HCT116 (cell line): ENCODE data around the gene SPATA3. TPM values are rescaled to one million over a fixed set of nuclear protein-coding genes. Genes with fewer than 3 reads are reported as not detected.

ENCODE experiments used
- ATAC-seq: fragments of 200-7000 bp; cut with Tn5 transposase; 2 replicates; pipeline ENCODE4 v1.9.1; 2020; ENCODE audit warnings: mild to moderate bottlenecking, moderate library complexity
- Bru-seq: library from RNA; stranded (reverse); fragments of 400-500 nt; gene quantifications from one replicate; lab custom pipeline; 2021; lab: Mats Ljungman, UMichigan
- BruChase-seq, 2 experiments: library from RNA; stranded (reverse); fragments of 400-500 nt; gene quantifications; one replicate each; lab custom pipeline; 2021; lab: Mats Ljungman, UMichigan
- BruUV-seq: library from RNA; stranded (reverse); fragments of 400-500 nt; replicated peaks from 2 replicates; lab custom pipeline; 2021; lab: Mats Ljungman, UMichigan
- CTCF ChIA-PET: fragments of 300-600 bp; sonication (Branson Sonifier 250); formaldehyde crosslinking; loops from one replicate; lab custom pipeline; 2021; ENCODE audit warnings: antibody characterized with exemption; lab: Charles Lee
- POLR2A ChIA-PET: fragments of 300-600, 350-600 bp; sonication (Branson Sonifier 250); formaldehyde crosslinking; loops from one replicate; lab custom pipeline; 2021; ENCODE audit warnings: antibody characterized with exemption; lab: Charles Lee
- RAD21 ChIA-PET, 2 experiments: fragments of 300-600 bp; sonication (Branson Sonifier 250); formaldehyde crosslinking; loops; one replicate each; lab custom pipeline; 2023; ENCODE audit warnings: low total read pairs in 2 of 2; ENCODE audit not compliant: uncharacterized antibody in 2 of 2, unreplicated experiment in 2 of 2, low non-redundant PET in 1 of 2; lab: Charles Lee
- DNase-seq: peaks from one replicate; pipeline ENCODE4 v3.0.0-alpha.2; 2010; ENCODE audit warnings: low read depth, low spot score
- H2AFZ ChIP-seq: fragments of 200-600 bp; shearing (Covaris generic), sonication (generic); 2 replicates; pipeline ENCODE4 v1.6.1; 2017; ENCODE audit warnings: low read depth, mixed run types, mixed read lengths, antibody characterized with exemption, low read length; ENCODE audit not compliant: poor library complexity, severe bottlenecking
- H3K27ac ChIP-seq: 2 replicates; pipeline ENCODE4 v1.5.1; 2012; ENCODE audit warnings: low read depth, low read length
- H3K27me3 ChIP-seq: fragments of 200-600 bp; sonication (generic); 2 replicates; pipeline ENCODE4 v1.6.1; 2016; ENCODE audit warnings: mixed run types, low read length, mixed read lengths; ENCODE audit not compliant: insufficient read depth
- H3K36me3 ChIP-seq, 2 experiments: fragments of 200-500 bp in 1 of 2; fragments of 200-600 bp in 1 of 2; sonication (Bioruptor generic) in 1 of 2; sonication (generic) in 1 of 2; 2 replicates each; pipeline versions ENCODE4 v1.5.1 to v1.6.1; 2014 to 2016; ENCODE audit warnings: low read length in 2 of 2, inconsistent platforms in 1 of 2, mixed read lengths in 1 of 2, mixed run types in 1 of 2; ENCODE audit not compliant: insufficient read depth in 2 of 2, control insufficient read depth in 1 of 2
- H3K4me1 ChIP-seq, 2 experiments: fragments of 200-600 bp in 1 of 2; sonication (generic) in 1 of 2; 2 replicates each; pipeline versions ENCODE4 v1.5.1 to v1.6.1; 2012 to 2017; ENCODE audit warnings: low read length in 2 of 2, inconsistent platforms in 1 of 2, mild to moderate bottlenecking in 1 of 2, mixed read lengths in 1 of 2, mixed run types in 1 of 2, moderate library complexity in 1 of 2; ENCODE audit not compliant: insufficient read depth in 2 of 2, control insufficient read depth in 1 of 2
- H3K4me2 ChIP-seq: fragments of 200-600 bp; sonication (generic); 2 replicates; pipeline ENCODE4 v1.6.1; 2017; ENCODE audit warnings: mixed run types, low read length, mixed read lengths
- H3K4me3 ChIP-seq, 2 experiments: fragments of 200-600 bp in 1 of 2; sonication (generic) in 1 of 2; replicated peaks in 1 of 2; 2 replicates each; pipeline ENCODE4 v1.5.1; 2011 to 2016; ENCODE audit warnings: low read length in 2 of 2, control low read depth in 1 of 2, low read depth in 1 of 2, mild to moderate bottlenecking in 1 of 2, mixed read lengths in 1 of 2, mixed run types in 1 of 2
- H3K79me2 ChIP-seq: fragments of 200-600 bp; sonication (generic); 2 replicates; pipeline ENCODE4 v1.6.1; 2017; ENCODE audit warnings: mild to moderate bottlenecking, mixed run types, low read length, moderate library complexity, mixed read lengths; ENCODE audit not compliant: insufficient read depth
- H3K9ac ChIP-seq: fragments of 200-600 bp; sonication (generic); 2 replicates; pipeline ENCODE4 v1.6.1; 2016; ENCODE audit warnings: low read length, mixed read lengths
- H3K9me2 ChIP-seq: fragments of 200-600 bp; sonication (generic), shearing (Covaris generic); 2 replicates; pipeline ENCODE4 v1.6.1; 2017; ENCODE audit warnings: mixed run types, mild to moderate bottlenecking, moderate library complexity; ENCODE audit not compliant: insufficient read depth
- H3K9me3 ChIP-seq, 2 experiments: fragments of 200-500 bp in 1 of 2; fragments of 200-600 bp in 1 of 2; sonication (Bioruptor generic) in 1 of 2; sonication (generic) in 1 of 2; 2 replicates each; pipeline ENCODE4 v1.6.1; 2014 to 2017; ENCODE audit warnings: low read length in 2 of 2, mixed read lengths in 2 of 2, inconsistent platforms in 1 of 2, low read depth in 1 of 2, mild to moderate bottlenecking in 1 of 2, mixed run types in 1 of 2, moderate library complexity in 1 of 2; ENCODE audit not compliant: control insufficient read depth in 1 of 2, insufficient read depth in 1 of 2
- H4K20me1 ChIP-seq: fragments of 200-600 bp; sonication (generic), shearing (Covaris generic); 2 replicates; pipeline ENCODE4 v1.6.1; 2017; ENCODE audit warnings: mixed run types, mild to moderate bottlenecking, moderate library complexity; ENCODE audit not compliant: insufficient read depth
- CBX3 ChIP-seq: IDR thresholded peaks from 2 replicates; pipeline ENCODE4 v1.6.1; 2012; ENCODE audit warnings: low read depth
- CEBPB ChIP-seq: IDR thresholded peaks from 2 replicates; pipeline ENCODE4 v1.6.1; 2012; ENCODE audit warnings: low read depth
- CTCF ChIP-seq, 3 experiments: fragments of 200-600 bp in 1 of 3; sonication (generic) in 1 of 3; IDR thresholded peaks in 2 of 3; conservative IDR thresholded peaks in 1 of 3; 2 replicates each; pipeline ENCODE4 v1.5.1; 2012 to 2017; ENCODE audit warnings: low read depth in 2 of 3, low read length in 2 of 3, antibody characterized with exemption in 1 of 3, borderline replicate concordance in 1 of 3, control low read depth in 1 of 3, mild to moderate bottlenecking in 1 of 3, mixed read lengths in 1 of 3, mixed run types in 1 of 3, moderate library complexity in 1 of 3; ENCODE audit not compliant: insufficient read depth in 1 of 3
- EGR1 ChIP-seq: IDR thresholded peaks from 2 replicates; pipeline ENCODE4 v1.6.1; 2012; ENCODE audit warnings: low read depth
- ELF1 ChIP-seq: IDR thresholded peaks from 2 replicates; pipeline ENCODE4 v1.6.1; 2012; ENCODE audit warnings: low read depth, borderline replicate concordance
- EZH2 ChIP-seq: fragments of 200-600 bp; sonication (generic); IDR thresholded peaks from 2 replicates; pipeline ENCODE4 v1.6.1; 2017; ENCODE audit warnings: antibody characterized with exemption, mixed run types
- EZH2phosphoT487 ChIP-seq: fragments of 200-600 bp; IDR thresholded peaks from 2 replicates; pipeline ENCODE4 v1.6.1; 2018; ENCODE audit warnings: antibody characterized with exemption, borderline replicate concordance
- JUND ChIP-seq: IDR thresholded peaks from 2 replicates; pipeline ENCODE4 v1.6.1; 2012
- POLR2A ChIP-seq: IDR thresholded peaks from 2 replicates; pipeline ENCODE4 v1.7.0; 2011; ENCODE audit warnings: borderline replicate concordance; ENCODE audit not compliant: insufficient read depth, insufficient read length; ENCODE audit errors: extremely low read depth
- POLR2AphosphoS5 ChIP-seq: IDR thresholded peaks from 2 replicates; pipeline ENCODE4 v1.6.1; 2011; ENCODE audit warnings: mild to moderate bottlenecking, low read depth, low read length, moderate library complexity
- SIN3A ChIP-seq: IDR thresholded peaks from 2 replicates; pipeline ENCODE4 v1.6.1; 2012; ENCODE audit warnings: low read depth
- SP1 ChIP-seq: IDR thresholded peaks from 2 replicates; pipeline ENCODE4 v1.6.1; 2012; ENCODE audit warnings: low read depth
- SRF ChIP-seq: IDR thresholded peaks from 2 replicates; pipeline ENCODE4 v1.6.1; 2012; ENCODE audit warnings: low read depth
- TCF7L2 ChIP-seq: IDR thresholded peaks from 2 replicates; pipeline ENCODE4 v1.7.0; 2011; ENCODE audit warnings: borderline replicate concordance, inconsistent platforms; ENCODE audit not compliant: insufficient read depth, insufficient read length; ENCODE audit errors: extremely low read depth
- YY1 ChIP-seq: IDR thresholded peaks from 2 replicates; pipeline ENCODE4 v1.6.1; 2011; ENCODE audit warnings: low read length, low read depth, moderate library complexity, mild to moderate bottlenecking; ENCODE audit not compliant: insufficient replicate concordance; ENCODE audit errors: extremely low read depth
- ZNF274 ChIP-seq: fragments of 200-500 bp; sonication (Bioruptor generic); IDR thresholded peaks from 2 replicates; pipeline ENCODE4 v1.6.1; 2014; ENCODE audit warnings: mild to moderate bottlenecking, low read depth, low read length, inconsistent platforms
- intact Hi-C: fragments of 100-400 bp; cut with micrococcal nuclease; formaldehyde crosslinking; loops from 2 replicates; pipeline ENCODE4 v1.10.0; 2022
- long read RNA-seq: library from polyadenylated mRNA; unstranded; transcript quantifications from one replicate; pipeline ENCODE4 v2.0.0, GENCODE V29; 2021; ENCODE audit not compliant: unreplicated experiment
- polyA plus RNA-seq: library from polyadenylated mRNA; unstranded; fragments of >200 nt; gene quantifications from 2 replicates; pipeline ENCODE4 v1.2.1, GENCODE V29; 2012; ENCODE audit warnings: missing spikeins
- total RNA-seq: library from RNA; stranded (reverse); gene quantifications from one replicate; pipeline ENCODE4 v1.2.1, GENCODE V29; 2021; ENCODE audit not compliant: unreplicated experiment
- TF ChIP-seq, protein P1 (sequence below): IDR thresholded peaks from 2 replicates; pipeline ENCODE4 v1.6.1; 2011; ENCODE audit warnings: mild to moderate bottlenecking, low read length, moderate library complexity; ENCODE audit not compliant: insufficient replicate concordance; ENCODE audit errors: extremely low read depth
- TF ChIP-seq, protein P2 (sequence below): IDR thresholded peaks from 2 replicates; pipeline ENCODE4 v1.6.1; 2012

SPATA3 gene
- total RNA-seq (not detected), Bru-seq, nascent RNA (not detected), BruChase-seq, experiment 1, labeled RNA remaining after a 6-hour chase (not detected), BruChase-seq, experiment 2, labeled RNA remaining after a 2-hour chase (not detected)
- not detected in 2 replicates for polyA plus RNA-seq
- long read RNA-seq, result 0 reads

DNA sequence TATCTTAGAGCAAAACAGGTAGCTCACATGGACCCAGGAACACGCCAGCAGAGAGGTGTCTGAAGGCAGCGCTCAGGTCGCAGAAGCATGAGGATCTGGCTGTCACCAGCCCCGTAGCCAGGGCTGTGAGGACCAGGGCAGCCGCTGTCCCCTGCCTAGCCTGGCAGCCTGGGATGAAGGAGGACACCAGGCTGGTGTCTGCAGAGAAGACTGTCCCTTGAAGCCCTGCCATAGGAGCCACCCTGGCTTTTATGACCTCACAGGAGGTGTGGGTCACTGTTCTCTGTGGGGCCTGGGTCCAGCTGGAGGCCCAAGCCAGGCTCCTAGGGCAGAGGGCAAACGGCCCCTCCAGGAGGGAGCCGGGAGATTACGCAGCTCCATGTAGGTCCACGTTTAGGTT, at the start of gene SPATA3:
Gene SPATA3, plus strand, starts transcription at position 301 of the 400 bp plus-strand sequence. CDS start 113 bp downstream, outside the sequence.
- intact Hi-C loops, result no loop called here
- H4K20me1 ChIP-seq, result no peaks in the 10 kb centered on the region
- no peak for ATAC-seq
- H3K4me2 ChIP-seq, result no peak within 1 kb of the TSS
- no peak within 1 kb of the TSS for H3K9ac ChIP-seq
- no peaks in the 10 kb centered on the region for H3K79me2 ChIP-seq
- DNase-seq, result no peak
- no peaks in the 10 kb centered on the region for H3K36me3 ChIP-seq
- no peak within 1 kb of the TSS for H3K27ac ChIP-seq
- H3K9me3 ChIP-seq, result no peaks in the 10 kb centered on the region
- ChIA-PET RAD21 (no interaction called here), POLR2A (no interaction called here), CTCF (no interaction called here)
- 0 out of 2 replicates have a peak, but pooled peaks cover 6% of the 10 kb centered on the region for H3K27me3 ChIP-seq
- no peaks in the 10 kb centered on the region for H3K9me2 ChIP-seq
- H2AFZ ChIP-seq, result no peak within 1 kb of the TSS
- TF ChIP-seq, protein P1, sequence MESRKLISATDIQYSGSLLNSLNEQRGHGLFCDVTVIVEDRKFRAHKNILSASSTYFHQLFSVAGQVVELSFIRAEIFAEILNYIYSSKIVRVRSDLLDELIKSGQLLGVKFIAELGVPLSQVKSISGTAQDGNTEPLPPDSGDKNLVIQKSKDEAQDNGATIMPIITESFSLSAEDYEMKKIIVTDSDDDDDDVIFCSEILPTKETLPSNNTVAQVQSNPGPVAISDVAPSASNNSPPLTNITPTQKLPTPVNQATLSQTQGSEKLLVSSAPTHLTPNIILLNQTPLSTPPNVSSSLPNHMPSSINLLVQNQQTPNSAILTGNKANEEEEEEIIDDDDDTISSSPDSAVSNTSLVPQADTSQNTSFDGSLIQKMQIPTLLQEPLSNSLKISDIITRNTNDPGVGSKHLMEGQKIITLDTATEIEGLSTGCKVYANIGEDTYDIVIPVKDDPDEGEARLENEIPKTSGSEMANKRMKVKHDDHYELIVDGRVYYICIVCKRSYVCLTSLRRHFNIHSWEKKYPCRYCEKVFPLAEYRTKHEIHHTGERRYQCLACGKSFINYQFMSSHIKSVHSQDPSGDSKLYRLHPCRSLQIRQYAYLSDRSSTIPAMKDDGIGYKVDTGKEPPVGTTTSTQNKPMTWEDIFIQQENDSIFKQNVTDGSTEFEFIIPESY, result no peak
- no peak for TF ChIP-seq POLR2AphosphoS5
- TF ChIP-seq SRF, result no peak
- no peak for TF ChIP-seq ELF1
- no peak for TF ChIP-seq CTCF (IDR thresholded peaks at IDR 0.05 in 2 of 3, conservative IDR thresholded peaks at IDR 0.05 in 1 of 3; ENCODE audit: borderline replicate concordance in 1 of 3, insufficient read depth in 1 of 3, low read depth in 2 of 3, low read length in 2 of 3)
- TF ChIP-seq CBX3, result no peak
- TF ChIP-seq POLR2A, result no peak
- TF ChIP-seq JUND, result no peak
- TF ChIP-seq EZH2, result no peak
- no peak for TF ChIP-seq SP1
- no peak for TF ChIP-seq CEBPB
- TF ChIP-seq SIN3A, result no peak
- no peak for TF ChIP-seq TCF7L2
- no peak for TF ChIP-seq EGR1
- no peak for TF ChIP-seq EZH2phosphoT487
- no peak for TF ChIP-seq ZNF274
- TF ChIP-seq YY1, result no peak
- TF ChIP-seq, protein P2, sequence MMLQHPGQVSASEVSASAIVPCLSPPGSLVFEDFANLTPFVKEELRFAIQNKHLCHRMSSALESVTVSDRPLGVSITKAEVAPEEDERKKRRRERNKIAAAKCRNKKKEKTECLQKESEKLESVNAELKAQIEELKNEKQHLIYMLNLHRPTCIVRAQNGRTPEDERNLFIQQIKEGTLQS, result no peak
- no TSS peak for BruUV-seq
- no peaks in the 10 kb centered on the region for H3K4me1 ChIP-seq
- no peak within 1 kb of the TSS for H3K4me3 ChIP-seq
